Measurements from ENCODE around the gene MLXIPL.
"Not testable (repeated sequence)": the region's sequence is repeated elsewhere in the genome, so short reads cannot be mapped to it uniquely, and the experiment has no call there.

MLXIPL gene, protein sequence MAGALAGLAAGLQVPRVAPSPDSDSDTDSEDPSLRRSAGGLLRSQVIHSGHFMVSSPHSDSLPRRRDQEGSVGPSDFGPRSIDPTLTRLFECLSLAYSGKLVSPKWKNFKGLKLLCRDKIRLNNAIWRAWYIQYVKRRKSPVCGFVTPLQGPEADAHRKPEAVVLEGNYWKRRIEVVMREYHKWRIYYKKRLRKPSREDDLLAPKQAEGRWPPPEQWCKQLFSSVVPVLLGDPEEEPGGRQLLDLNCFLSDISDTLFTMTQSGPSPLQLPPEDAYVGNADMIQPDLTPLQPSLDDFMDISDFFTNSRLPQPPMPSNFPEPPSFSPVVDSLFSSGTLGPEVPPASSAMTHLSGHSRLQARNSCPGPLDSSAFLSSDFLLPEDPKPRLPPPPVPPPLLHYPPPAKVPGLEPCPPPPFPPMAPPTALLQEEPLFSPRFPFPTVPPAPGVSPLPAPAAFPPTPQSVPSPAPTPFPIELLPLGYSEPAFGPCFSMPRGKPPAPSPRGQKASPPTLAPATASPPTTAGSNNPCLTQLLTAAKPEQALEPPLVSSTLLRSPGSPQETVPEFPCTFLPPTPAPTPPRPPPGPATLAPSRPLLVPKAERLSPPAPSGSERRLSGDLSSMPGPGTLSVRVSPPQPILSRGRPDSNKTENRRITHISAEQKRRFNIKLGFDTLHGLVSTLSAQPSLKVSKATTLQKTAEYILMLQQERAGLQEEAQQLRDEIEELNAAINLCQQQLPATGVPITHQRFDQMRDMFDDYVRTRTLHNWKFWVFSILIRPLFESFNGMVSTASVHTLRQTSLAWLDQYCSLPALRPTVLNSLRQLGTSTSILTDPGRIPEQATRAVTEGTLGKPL

GRCh38 chr7:73623798-73624668 lies at the start of gene MLXIPL:
TSS of gene MLXIPL (minus strand) at chr7:73624522. CDS start at chr7:73624492, 30 bp downstream.
- no peak for DNase-seq

GRCh38 chr7:73671857-73672445 lies 47.6 kb upstream of the MLXIPL start:
- no peak for DNase-seq

- no peak for DNase-seq
Measured at GRCh38 chr7:73671322-73671661, 47.0 kb upstream of the MLXIPL start.

DNA sequence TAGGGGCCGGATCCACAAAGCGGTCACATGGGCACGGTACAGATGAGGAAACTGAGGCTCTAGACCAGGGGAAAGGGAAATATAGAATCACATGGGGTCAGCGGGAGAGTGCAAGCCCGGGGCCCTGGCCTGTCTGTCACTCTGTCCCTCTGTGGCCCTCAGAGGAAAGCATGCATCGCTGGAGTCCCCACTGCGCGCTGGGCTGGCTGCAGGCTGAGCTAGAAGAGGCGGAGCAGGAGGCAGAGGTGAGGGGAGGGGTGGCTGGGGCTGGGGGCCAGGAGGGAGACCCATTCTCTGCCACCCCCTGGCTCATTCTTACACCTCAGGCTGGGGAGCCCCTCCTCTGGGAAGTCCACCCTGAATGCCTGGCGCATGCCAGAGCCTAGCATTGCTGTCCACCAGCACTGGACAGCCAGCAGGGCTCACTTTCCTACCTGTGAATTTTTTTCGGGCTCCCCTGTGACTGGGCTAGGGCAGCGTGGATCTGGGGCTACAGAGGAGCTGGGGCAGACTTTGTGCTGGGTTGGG lies 45.6 kb upstream of the MLXIPL start:
- DNase-seq: no peak

- no peak for DNase-seq
Measured at GRCh38 chr7:73669288-73669701, 45.0 kb upstream of the MLXIPL start.

DNA sequence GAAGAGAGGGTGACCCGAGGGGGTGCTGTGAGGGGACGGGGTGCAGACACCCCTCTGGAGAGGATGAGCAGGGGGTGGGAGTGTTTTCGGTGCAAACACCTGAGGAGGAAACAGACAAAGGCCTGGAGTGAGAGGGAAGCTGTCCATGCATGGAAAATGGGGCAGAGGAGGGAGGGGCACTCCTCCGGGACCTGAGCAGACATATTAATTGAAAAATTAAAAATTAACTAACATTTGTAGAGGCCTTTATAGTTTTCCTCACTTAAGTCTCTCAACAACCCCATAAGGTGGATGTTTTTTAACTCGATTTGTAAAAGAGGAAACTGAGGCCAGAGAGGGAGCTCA lies 44.5 kb upstream of the MLXIPL start:
- no peak for DNase-seq

DNA sequence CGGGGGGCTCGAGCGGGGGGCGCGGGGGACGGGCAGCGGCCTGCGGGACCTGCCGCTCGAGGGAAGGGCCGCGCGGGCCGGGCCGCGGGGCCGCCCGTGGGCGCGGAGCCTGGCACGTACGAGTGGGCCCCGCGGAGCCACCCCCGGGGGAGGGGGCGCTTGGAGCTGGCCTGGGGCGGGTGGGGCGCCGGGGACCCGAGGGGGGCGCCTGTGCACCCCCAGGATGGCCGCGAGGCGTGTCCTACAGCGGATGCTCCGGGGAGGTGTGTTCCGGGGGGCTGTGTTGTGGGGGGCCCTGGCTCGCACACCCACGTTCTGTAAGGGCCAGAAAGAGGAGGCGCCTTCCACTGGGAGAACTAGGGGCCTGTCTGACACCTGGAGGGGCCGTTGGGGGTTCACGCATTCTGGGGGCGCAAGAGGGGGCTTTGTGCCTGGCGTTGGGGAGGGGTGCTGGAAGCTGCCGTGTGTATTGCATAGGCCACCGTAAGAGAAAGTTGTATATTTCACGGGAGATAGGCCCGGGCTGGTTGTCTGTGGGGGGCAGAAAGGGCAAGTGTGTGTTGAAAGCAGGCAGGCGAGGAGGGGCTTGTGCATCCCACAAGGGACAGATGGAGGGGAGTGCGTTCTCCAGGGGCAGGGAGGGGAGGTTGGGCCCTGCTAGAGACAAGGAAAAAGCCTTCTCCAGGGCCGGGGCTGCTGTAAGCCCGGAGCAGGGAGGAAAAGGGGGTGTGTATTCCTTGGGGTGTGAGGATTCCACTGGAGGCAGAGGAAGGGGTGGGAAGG lies 44.0 kb upstream of the MLXIPL start:
- DNase-seq: no peak

- peak; percentile 5 for DNase-seq
Measured at GRCh38 chr7:73667344-73668102, 43.2 kb upstream of the MLXIPL start, which contains the start of gene VPS37D. TSS of gene VPS37D (plus strand) at chr7:73667831. CDS start at chr7:73667959, 128 bp downstream.

DNA sequence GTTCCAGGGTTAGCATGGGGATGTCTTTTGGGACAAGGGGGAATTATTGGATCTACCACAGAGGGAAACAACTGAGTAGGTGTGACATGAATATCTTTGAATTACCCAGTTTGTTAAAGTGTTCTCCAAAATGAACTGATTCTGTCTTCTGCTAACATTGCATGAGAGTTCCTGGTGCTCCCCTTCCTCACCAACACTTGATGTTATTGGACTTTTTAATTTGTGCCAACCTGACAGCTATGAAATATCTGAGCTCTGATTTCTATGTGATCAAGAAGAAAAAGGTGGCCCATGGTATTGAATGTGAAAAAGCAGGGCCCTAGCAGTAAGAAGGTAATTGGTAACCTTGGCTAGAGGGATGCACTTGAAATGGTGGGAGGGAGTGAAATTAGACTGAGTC lies 38.7 kb upstream of the MLXIPL start:
- DNase-seq: no peak

DNA sequence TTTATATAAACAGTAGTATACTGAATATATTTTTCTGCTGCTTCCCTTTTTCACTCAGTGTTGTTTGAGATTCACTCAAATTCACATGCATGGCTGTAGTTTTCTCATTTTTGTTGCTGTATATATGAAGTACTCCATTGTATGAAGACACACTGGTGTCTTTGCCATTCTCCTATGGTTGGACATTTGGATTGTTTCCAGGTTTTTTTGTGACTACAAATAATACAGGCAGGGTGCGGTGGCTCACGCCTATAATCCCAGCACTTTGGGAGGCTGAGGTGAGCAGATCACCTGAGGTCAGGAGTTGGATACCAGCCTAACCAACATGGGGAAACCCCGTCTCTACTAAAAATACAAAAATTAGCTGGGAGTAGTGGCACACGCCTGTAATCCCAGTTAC lies 36.3 kb upstream of the MLXIPL start:
- DNase-seq: not testable (repeated sequence)

GRCh38 chr7:73659983-73660382 lies 35.7 kb upstream of the MLXIPL start:
- DNase-seq: no peak

DNA sequence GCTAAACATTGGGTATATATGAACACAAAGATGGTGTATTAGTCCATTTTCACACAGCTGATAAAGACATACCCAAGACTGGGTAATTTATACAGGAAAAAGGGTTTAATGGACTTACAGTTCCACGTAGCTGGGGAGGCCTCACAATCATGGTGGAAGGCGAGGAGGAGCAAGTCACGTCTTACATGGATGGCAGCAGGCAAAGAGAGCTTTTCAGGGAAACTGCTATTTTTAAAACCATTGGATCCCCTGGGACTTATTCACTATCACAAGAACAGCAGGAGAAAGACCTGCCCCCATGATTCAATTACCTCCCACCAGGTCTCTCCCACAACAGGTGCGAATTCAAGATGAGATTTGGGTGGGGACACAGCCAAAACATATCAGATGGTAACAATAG lies 31.0 kb upstream of the MLXIPL start:
- not testable (repeated sequence) for DNase-seq

GRCh38 chr7:73652541-73652949 lies 28.2 kb upstream of the MLXIPL start:
- DNase-seq: no peak

DNA sequence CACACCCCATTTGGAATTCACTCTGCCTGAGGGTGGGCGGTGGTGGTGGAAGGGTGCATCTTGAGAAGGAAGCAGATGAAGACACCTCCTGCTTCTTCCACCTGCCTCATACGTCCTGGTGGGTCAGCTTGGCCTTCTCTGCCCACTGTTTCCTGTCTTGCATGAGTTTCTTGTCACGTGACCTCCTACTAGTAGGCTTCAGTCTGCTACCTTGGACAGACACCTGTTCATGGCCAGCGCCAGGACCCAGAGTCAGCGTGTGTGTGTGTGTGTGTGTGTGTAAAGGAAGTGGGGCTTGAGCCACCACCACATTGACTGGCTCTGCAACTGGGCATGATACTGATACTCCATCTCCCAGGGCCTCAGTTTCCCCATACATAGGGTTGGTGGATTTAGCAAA lies 26.2 kb upstream of the MLXIPL start:
- no peak for DNase-seq

GRCh38 chr7:73649576-73649975 lies 25.3 kb upstream of the MLXIPL start:
- DNase-seq: no peak

DNA sequence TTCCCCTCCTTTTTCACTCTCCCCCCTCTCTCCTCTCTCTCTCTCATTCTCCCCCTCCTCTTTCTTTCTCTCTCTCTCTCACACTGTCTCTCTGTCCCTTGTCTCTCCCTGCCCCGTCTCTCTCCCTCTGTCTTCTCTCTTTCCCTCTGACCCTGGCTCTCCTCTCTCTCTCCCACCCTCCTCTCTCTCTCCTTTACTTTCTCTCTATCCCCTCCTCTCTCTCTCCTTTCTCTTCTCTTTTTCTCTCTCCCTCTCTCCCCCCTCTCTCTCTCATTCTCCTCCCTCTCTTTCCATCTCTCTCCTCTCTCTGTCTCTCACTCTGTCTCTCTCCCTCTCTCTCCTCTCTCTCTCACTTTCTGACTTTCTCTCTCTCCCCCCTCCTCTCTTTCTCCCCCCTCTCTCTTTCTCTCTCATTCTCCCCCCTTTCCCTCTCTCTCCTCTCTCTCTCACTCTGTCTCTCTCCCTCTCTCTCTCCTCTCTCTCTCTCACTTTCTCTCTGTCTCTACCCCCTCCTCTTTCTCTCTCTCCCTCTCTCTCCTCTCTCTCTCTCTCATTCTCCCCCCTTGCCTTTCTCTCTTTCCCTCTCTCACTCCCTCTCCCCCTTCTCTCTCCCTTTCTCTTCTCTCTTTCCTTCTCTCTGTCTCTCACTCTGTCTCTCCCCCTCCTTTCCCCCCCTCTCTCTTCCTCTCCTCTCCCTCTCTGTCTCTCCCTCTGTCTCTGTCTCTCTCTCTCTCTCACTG lies 24.4 kb upstream of the MLXIPL start:
- no peak for DNase-seq

GRCh38 chr7:73647725-73648592 lies 23.6 kb upstream of the MLXIPL start:
- no peak for DNase-seq

DNA sequence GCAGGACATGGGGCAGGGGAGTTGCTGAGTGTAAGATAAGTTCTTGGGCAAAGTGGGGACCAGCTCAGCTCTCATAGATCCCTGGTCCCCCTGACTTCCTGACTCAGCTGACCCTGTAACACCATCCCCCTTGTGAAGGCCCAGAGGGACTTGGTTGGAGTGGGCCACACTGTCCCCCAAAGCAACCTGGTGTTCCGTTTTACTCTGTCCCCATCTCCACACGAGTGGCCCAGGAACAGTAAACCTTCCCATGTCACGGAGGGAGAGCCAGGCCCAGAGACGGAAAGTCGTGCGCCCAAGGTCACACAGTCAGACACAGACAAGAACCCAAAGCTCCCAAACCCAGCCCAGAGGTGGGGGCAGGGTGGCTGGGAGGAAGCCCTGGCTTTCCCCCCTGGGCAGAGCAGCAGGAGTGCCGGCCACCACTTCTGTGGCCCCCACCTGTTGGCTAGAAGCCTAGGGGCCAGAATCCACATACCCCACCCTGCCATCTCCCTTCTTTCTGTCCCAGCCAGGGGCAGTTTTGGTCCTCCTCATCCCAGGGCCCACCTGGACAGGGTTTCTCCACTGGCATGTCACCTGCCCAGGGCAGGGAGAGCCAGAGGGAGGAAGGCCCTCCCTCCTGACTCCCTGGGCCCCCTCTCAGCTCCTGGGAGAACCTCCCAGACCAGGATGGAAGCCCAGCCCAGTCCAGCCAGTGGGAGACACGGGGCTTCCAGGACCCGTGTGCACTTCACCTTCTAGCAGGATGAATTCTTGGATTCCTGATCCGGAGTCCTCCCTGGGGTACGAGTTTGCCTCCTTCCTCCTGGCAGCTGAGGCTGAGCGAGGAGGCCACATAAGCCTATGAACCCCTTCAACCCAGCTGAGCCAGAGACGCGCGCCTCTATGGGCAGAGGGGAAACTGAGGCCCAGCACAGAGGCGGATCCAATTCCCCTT lies 22.7 kb upstream of the MLXIPL start:
- DNase-seq: no peak

Data from NCI-H446 treated with DMSO at 0.1 percent for 48 hours (cell line).